Stimulated activated CD4-positive, alpha-beta T cell treated with anti-CD3 and anti-CD28 coated beads, Interleukin-15, amount 100 ng/mL, for 1 hour (primary cell): ENCODE results near the gene TRIM15.

Experiments
- DNase-seq, 2 donors: peaks; one replicate each; pipeline ENCODE4 v3.0.0-alpha.2; 2020; ENCODE audit warnings: low read depth in 1 of 2, low spot score in 1 of 2

The TRIM15 gene

GRCh38 chr6:30145818-30146217, 17.5 kb upstream of the TRIM15 start:
- DNase-seq: no peak

DNA sequence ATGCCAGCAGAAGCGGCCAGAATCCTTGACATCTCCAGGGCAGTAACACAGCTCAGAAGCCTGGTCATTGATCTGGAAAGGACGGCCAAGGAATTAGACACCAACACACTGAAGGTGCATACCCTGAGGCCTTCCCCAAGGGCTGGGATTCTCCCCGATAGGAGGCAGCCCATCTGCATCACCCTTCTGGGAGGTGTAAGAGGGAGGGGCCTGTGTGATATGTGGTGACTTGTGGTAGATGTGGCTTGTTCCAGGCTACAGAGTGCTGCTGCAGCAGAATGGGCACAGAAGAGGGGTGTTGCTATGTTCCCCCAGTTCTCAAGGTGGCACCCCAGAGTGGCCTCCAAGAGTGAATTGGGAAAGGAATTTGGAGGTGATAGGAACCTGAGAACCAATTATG, 16.2 kb upstream of the TRIM15 start:
- DNase-seq: no peak

GRCh38 chr6:30149234-30149633, 14.1 kb upstream of the TRIM15 start:
- DNase-seq: no peak

DNA sequence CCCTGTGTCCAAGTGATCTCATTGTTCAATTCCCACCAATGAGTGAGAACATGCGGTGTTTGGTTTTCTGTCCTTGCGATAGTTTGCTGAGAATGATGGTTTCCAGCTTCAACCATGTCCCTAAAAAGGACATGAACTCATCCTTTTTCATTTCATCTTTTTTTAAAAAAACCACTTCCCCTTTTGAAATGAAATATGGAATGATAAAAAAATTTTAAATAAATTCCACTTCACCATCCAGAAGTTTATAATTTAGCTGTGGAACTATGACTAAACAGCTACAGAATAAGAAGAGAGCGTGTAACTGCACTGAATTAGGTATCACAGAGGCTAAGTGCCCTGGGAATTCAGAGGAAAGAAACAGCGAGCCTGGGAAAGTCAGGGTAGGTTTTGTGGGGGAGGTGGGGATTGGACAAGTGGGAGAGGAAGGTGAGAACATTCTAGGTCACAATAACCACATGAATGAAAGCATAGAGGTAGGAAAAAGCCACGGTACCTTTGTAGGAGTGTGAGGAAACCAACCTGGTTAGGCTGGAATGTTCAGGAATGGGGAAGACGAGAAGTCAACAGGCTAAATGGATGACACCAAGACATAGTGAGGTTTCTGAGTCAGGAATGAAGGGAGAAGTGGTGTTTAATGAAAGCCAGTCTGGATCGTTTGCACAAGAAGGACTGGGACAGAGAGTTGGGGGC, 13.3 kb upstream of the TRIM15 start:
- no peak for DNase-seq

DNA sequence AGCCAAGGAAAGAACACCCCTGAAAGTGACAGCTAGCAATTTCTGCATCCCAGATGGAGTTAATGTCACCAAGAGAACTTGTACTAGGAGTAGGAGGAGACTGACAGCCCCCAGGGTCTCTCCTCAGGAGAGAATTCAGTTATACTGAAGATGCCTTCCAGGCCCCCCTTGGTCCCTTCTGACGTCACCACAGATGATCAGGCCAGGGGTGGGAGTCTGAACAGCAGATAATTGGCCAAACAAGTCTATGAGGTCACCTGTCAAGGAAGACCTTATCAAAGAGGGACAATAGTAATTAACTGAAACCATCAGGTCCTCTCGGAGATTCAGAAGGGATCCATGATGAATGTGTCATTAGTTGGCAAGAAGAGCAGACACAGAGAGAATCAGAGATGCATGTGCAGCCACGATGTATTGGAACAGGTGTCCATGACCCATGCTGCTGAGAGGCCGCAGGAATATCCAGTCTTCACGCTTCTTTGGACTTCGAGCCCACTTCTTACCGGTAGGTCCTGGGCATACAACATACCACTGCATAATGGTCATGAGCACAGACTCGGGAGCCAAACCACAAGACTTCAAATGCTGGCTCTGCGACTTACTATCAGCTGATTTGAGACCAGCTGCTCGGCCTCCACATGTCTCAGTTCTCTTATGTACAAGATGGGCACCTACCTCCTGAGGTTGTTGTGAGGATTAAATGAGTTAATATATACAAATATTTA, 12.5 kb upstream of the TRIM15 start:
- DNase-seq: no peak

- DNase-seq: no peak
Measured at GRCh38 chr6:30151580-30151979, 11.8 kb upstream of the TRIM15 start.

DNA sequence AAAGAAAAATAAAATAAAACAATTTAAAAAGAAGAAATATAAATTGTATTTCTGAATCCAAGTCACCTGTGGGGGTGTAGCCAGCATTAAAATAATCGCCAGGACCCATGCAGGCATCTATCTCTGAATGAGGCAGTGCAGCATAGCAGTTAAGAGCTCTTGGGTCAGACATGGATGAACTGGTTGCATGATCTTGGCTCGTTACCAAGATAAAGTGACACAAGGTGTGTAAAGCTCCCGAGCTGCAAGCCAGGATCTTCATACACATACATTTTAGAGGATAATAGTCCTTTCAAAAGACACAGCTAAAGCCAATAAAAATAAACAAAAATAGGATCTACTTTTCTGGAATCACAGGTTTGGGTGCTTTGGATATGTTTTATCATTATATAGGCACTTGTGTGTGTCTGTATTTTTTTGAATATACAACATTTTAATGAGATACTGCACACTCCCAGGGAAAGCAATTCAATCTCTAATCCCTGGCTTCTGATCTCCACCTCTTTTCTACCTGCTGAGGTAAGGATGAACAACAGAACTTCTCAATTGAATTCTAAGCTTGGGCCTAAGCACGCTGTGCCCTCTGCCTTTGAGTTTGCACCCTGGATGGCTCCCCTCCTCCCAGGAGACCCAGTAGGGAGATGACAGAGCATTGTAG, 11.2 kb upstream of the TRIM15 start:
- no peak for DNase-seq

GRCh38 chr6:30152910-30153610, 10.3 kb upstream of the TRIM15 start:
- DNase-seq: no peak

DNA sequence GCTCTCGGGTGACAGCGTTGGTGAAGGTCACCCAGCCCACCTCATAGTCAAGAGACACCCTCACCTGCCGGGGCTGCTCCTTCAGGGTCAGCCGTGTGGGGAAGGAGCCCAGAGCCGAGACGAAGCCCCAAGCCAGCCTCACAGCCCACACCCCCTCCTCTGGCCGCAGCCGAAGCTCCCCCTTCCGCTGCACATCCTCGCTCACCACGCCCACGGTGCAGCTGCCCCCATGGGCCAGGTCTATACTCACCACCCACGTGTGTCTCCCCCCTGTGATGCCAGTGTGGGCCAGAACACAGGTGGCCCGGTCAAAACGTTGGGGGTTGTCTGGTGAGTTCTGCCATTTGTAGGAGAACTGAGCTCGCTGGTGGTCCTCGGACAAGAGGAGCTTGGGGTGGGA, 9.3 kb upstream of the TRIM15 start:
- no peak for DNase-seq

GRCh38 chr6:30154709-30155519, 8.4 kb upstream of the TRIM15 start:
- no peak for DNase-seq

DNA sequence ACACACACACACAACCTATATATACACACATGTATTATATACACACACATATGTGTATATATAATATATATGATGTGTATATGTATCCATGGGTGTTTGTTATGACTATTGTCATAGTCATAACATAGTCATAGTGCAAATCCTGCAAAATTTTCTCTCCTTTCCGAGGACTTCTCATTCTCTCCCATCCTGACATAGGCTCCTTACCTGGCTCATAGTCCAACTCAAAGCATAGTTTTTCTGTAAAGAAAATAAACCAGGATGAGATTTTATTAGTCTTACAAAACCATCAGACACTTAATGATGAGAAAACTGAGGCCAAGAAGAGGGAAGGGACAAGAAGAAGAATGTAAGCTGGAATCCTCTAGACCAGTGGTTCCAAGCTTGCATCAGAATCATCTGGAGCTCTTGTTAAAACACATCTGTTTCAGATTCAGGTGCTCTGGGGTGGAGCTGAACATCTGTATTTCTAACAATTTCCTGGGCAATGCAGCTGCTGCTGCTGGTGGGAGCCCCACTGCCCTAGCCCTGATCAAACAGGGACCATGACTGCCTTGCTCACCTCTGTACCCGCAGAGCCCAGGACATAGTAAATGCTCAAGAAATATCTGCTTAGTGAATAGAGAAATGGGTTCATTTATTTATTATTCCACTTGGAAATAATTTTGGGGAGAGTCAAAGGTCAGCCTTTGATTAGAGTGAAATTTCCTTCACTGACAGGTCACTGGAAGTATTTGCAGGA, 7.7 kb upstream of the TRIM15 start:
- DNase-seq: no peak

DNA sequence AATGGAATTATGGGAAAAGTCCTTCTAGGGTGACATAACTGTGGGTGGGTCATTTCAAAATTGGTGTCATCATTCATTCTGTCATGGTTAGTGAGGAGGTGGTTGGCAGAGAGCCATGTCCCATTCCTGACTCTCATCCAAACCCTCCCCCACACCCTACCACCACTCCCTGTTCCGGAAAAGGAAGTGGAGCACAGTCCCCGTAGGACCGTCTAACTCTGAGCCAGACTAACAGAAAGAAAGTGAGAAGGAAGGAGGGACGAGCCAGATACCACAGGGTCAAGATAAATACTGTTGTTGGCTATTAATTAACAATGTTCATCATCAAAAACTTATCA, 7.1 kb upstream of the TRIM15 start:
- no peak for DNase-seq

- no peak for DNase-seq
Measured at GRCh38 chr6:30156774-30157173, 6.6 kb upstream of the TRIM15 start.

DNA sequence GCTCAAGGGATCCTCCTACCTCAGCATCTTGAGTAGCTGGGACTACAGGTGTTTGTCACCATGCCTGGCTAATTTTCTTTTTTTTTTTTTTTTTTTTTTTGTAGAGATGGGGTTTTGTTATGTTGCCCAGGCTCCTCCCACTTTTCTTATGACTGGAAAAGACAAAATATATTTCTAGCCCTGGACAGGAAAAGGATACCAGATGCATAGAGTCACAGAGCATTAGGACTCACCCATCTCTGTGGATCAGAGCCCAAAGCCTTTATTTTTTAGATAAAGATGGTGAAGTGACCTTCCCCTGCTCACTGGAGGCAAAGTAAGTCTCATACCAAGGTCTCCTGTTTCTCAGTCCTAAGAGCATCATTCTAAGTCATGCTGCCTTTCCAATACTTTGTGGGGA, 5.8 kb upstream of the TRIM15 start:
- no peak for DNase-seq

- no peak for DNase-seq
Measured at GRCh38 chr6:30157999-30158398, 5.3 kb upstream of the TRIM15 start.

- no peak for DNase-seq
Measured at GRCh38 chr6:30158475-30159040, 4.8 kb upstream of the TRIM15 start.

GRCh38 chr6:30160008-30160784, 3.1 kb upstream of the TRIM15 start:
- no peak for DNase-seq

DNA sequence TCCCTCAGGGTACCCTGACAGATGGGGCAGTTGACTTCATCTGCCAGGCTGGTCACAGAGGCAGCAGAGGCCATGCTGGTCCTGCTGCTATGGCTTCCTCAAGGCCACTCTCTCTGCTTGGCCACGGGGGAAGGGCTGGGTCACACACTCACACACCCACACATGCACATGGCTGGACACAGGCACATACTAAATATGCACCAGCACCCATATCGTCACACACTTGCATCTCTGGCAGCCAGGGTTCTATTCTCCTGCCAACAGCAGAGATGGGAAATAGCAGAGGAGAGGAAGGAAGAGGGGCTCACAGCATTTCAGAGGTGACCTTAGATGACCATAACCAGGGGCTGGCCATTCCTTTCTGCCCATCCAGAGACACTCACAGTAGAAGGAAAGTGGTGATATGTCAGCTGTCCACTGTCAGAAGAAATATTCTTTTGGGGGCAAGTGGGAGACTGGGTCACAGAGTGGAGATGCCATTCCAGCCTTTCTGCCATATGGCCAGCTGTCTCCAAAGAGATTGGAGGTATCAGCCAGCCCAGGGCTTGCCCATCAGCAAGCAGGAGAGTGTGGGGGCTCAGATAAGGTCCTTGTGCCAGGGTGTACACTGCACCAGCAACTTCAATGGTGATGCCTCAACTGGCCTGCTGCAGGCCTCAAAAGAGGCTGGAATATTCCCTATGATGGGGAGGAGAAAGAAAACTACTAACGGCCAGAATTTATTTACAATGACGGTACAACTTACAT, 2.4 kb upstream of the TRIM15 start, which contains the start of gene TRIM10:
Gene TRIM10 (minus strand): TSS at position 427 of the 747 bp plus-strand sequence. CDS start 353 bp downstream, at position 74.
- DNase-seq: no peak
